HepG2 (cell line): ENCODE measurements around the gene RIOK3. TPM values are rescaled to one million over a fixed set of nuclear protein-coding genes. Genes with fewer than 3 reads are reported as not detected.
"Not testable (repeated sequence)": the region's sequence is repeated elsewhere in the genome, so short reads cannot be mapped to it uniquely, and the experiment has no call there.

ENCODE experiments used
- ATAC-seq: fragments of 200-7000 bp; cut with Tn5 transposase; 3 replicates; pipeline ENCODE4 v1.9.1; 2020; ENCODE audit warnings: mild to moderate bottlenecking, moderate library complexity
- BruUV-seq: library from RNA; stranded (reverse); fragments of 400-500 nt; replicated peaks from 2 replicates; lab custom pipeline; 2021; lab: Mats Ljungman, UMichigan
- CTCF ChIA-PET: fragments of 300-600 bp; formaldehyde crosslinking; extraction: SDS; loops from one replicate; lab custom pipeline; 2021; ENCODE audit warnings: low total read pairs, inconsistent platforms, low intra/inter-chr PET ratio; lab: Yijun Ruan, JAX
- POLR2A ChIA-PET: fragments of 350-600 bp; sonication (Branson Sonifier 250); formaldehyde crosslinking; loops from one replicate; lab custom pipeline; 2020; ENCODE audit warnings: antibody characterized with exemption, inconsistent platforms; lab: Yijun Ruan, JAX
- DNase-seq: peaks from one replicate; pipeline ENCODE4 v3.0.0-alpha.2; 2015; ENCODE audit warnings: low spot score
- FAIRE-seq: peaks from 3 replicates; lab custom pipeline; 2011; peaks lifted over from hg19 to GRCh38; lab: Jason Lieb, UNC
- H2AFZ ChIP-seq: one replicate; pipeline ENCODE4 v1.6.1; 2011; ENCODE audit warnings: low read length, inconsistent platforms
- H3K27ac ChIP-seq: fragments of 300-600 bp; 3 replicates; pipeline ENCODE4 v1.8.0; 2011; ENCODE audit warnings: mixed run types, mild to moderate bottlenecking, mixed read lengths, low read length, inconsistent platforms; ENCODE audit not compliant: insufficient read depth; ENCODE audit errors: extremely low read length
- H3K27me3 ChIP-seq, 2 experiments: fragments of 200-600 bp in 1 of 2; 2 replicates in 1 of 2; 3 replicates in 1 of 2; pipeline versions ENCODE4 v1.6.0 to v1.8.0; 2011; ENCODE audit warnings: low read length in 2 of 2, mild to moderate bottlenecking in 2 of 2, moderate library complexity in 2 of 2, inconsistent platforms in 1 of 2; ENCODE audit not compliant: insufficient read depth in 2 of 2, control insufficient read depth in 1 of 2
- H3K36me3 ChIP-seq, 2 experiments: fragments of 200-600 bp in 1 of 2; replicated peaks in 1 of 2; 2 replicates in 1 of 2; 3 replicates in 1 of 2; pipeline versions ENCODE4 v1.5.1 to v1.8.0; 2011; ENCODE audit warnings: low read length in 2 of 2, inconsistent platforms in 1 of 2; ENCODE audit not compliant: insufficient read depth in 2 of 2, control insufficient read depth in 1 of 2
- H3K4me1 ChIP-seq: 2 replicates; pipeline ENCODE4 v1.5.1; 2012; ENCODE audit warnings: low read length, inconsistent platforms; ENCODE audit not compliant: insufficient read depth
- H3K4me2 ChIP-seq: 2 replicates; pipeline ENCODE4 v1.6.0; 2011; ENCODE audit warnings: low read depth, low read length, inconsistent platforms
- H3K4me3 ChIP-seq, 3 experiments: fragments of 200-600 bp in 1 of 3; sonication (generic), shearing (Covaris generic) in 1 of 3; replicated peaks in 1 of 3; 2 replicates each; pipeline ENCODE4 v1.5.1; 2011 to 2016; ENCODE audit warnings: low read length in 3 of 3, inconsistent platforms in 2 of 3, low read depth in 2 of 3, mild to moderate bottlenecking in 2 of 3, control low read depth in 1 of 3, mixed read lengths in 1 of 3; ENCODE audit not compliant: insufficient read depth in 1 of 3
- H3K79me2 ChIP-seq: one replicate; pipeline ENCODE4 v1.6.1; 2011; ENCODE audit warnings: low read length, inconsistent platforms; ENCODE audit not compliant: insufficient read depth
- H3K9ac ChIP-seq: 2 replicates; pipeline ENCODE4 v1.6.0; 2011; ENCODE audit warnings: mild to moderate bottlenecking, low read depth, low read length, inconsistent platforms; ENCODE audit not compliant: insufficient read depth
- H3K9me3 ChIP-seq: 2 replicates; pipeline ENCODE4 v1.5.1; 2012; ENCODE audit warnings: mild to moderate bottlenecking, low read length
- H4K20me1 ChIP-seq: 2 replicates; pipeline ENCODE4 v1.6.0; 2011; ENCODE audit warnings: inconsistent platforms, mild to moderate bottlenecking, low read length, moderate library complexity; ENCODE audit not compliant: insufficient read depth
- ATF7 ChIP-seq, 2 experiments: fragments of 450-650 bp in 1 of 2; sonication (generic) in 1 of 2; formaldehyde crosslinking in 1 of 2; IDR thresholded peaks; 2 replicates each; pipeline versions ENCODE4 v1.4.0 to v1.6.1; 2016 to 2020; ENCODE audit warnings: antibody characterized with exemption in 1 of 2, mild to moderate bottlenecking in 1 of 2, missing genetic modification reagents in 1 of 2
- CERS6 ChIP-seq: sonication (generic); formaldehyde crosslinking; IDR thresholded peaks from 2 replicates; pipeline ENCODE4 v1.5.0; 2020; ENCODE audit warnings: missing genetic modification reagents
- SNAPC5 ChIP-seq: sonication (generic); formaldehyde crosslinking; IDR thresholded peaks from 2 replicates; pipeline ENCODE4 v1.8.1; 2023; ENCODE audit warnings: mild to moderate bottlenecking, missing genetic modification reagents, borderline replicate concordance
- TOPORS ChIP-seq: sonication (generic); formaldehyde crosslinking; IDR thresholded peaks from 2 replicates; pipeline ENCODE4 v1.8.0; 2023; ENCODE audit warnings: mild to moderate bottlenecking, missing genetic modification reagents
- ZBTB38 ChIP-seq: sonication (generic); formaldehyde crosslinking; IDR thresholded peaks from 2 replicates; pipeline ENCODE4 v1.5.1; 2020; ENCODE audit warnings: mild to moderate bottlenecking, missing genetic modification reagents
- ZNF512 ChIP-seq: sonication (generic); formaldehyde crosslinking; IDR thresholded peaks from 2 replicates; pipeline ENCODE4 v1.4.0; 2020; ENCODE audit warnings: mild to moderate bottlenecking, missing genetic modification reagents
- ZNF737 ChIP-seq: sonication (generic); formaldehyde crosslinking; IDR thresholded peaks from 2 replicates; pipeline ENCODE4 v1.5.0; 2020; ENCODE audit warnings: missing genetic modification reagents, mild to moderate bottlenecking, borderline replicate concordance
- WGBS: methylation state at CpG from one replicate; pipeline ENCODE4 v1.1.6; 2017; ENCODE audit warnings: low lambda C conversion rate; 5-methylcytosine and 5-hydroxymethylcytosine counted together
- in situ Hi-C: cut with HindIII; loops from 2 replicates; pipeline ENCODE4 v1.10.0; 2017; ENCODE audit warnings: low pct_unique_long_range_greater_than_20kb; ENCODE audit not compliant: extremely low pct_ligation_motif_present
- intact Hi-C: fragments of 100-400 bp; cut with micrococcal nuclease; formaldehyde crosslinking; loops from one replicate; pipeline ENCODE4 v1.10.0; 2022; ENCODE audit not compliant: unreplicated experiment
- polyA plus RNA-seq, 8 experiments: library from polyadenylated mRNA; depleted of rRNA in 3 of 8; stranded (reverse) in 7 of 8; unstranded in 1 of 8; fragments of >200 nt; fragmentation: Illumina TruSeq in 4 of 8; extraction: Trizol in 4 of 8; gene quantifications; 2 replicates each; pipeline versions ENCODE4 v1.2.1 to v1.2.3, GENCODE V29; 2011 to 2016; ENCODE audit warnings: low read depth in 4 of 8, missing spikeins in 1 of 8, mixed read lengths in 1 of 8; ENCODE audit not compliant: insufficient read depth in 1 of 8
- total RNA-seq, 5 experiments: library from RNA; depleted of rRNA; stranded (reverse); fragments of >200 nt; fragmentation: Illumina TruSeq; extraction: Trizol; gene quantifications; 2 replicates each; pipeline ENCODE4 v1.2.3, GENCODE V29; 2016; ENCODE audit warnings: low read depth in 1 of 5

Gene RIOK3
- total and polyA plus RNA-seq, 2 of the 13 experiments (the other 11 are each of a cell fraction or from before 2014, with no cell fraction given): 26.7 to 36.0 TPM

GRCh38 chr18:23487738-23488570, 34.9 kb downstream of the RIOK3 start (continued):
- TF ChIP-seq ZNF737 (no peak), TOPORS (CRISPR knock-in tag) (no peak)

GRCh38 chr18:23489586-23489985, 36.5 kb downstream of the RIOK3 start:
- FAIRE-seq, H3K4me2 ChIP-seq, DNase-seq, H2AFZ ChIP-seq, H3K79me2 ChIP-seq, H3K27ac ChIP-seq, in situ Hi-C loops, ATAC-seq, H3K9ac ChIP-seq, H3K4me3 ChIP-seq, CTCF ChIA-PET, H3K9me3 ChIP-seq, BruUV-seq, intact Hi-C loops, H4K20me1 ChIP-seq, H3K36me3 ChIP-seq, H3K27me3 ChIP-seq: not testable (repeated sequence)
- H3K4me1 ChIP-seq: peaks cover 26% of the 10 kb centered on the region
- POLR2A ChIA-PET: interaction anchor here (0.7 kb wide), 1 partner anchor 29 kb away, joined by 3 read pairs; no protein-coding TSS in a partner anchor
- 72% methylated on average over 5 of the region's 5 CpGs for WGBS

GRCh38 chr18:23493654-23494053, 40.6 kb downstream of the RIOK3 start:
- Histone ChIP-seq H2AFZ (no peak overlapping the region), H3K27me3 (no peaks in the 10 kb centered on the region), H3K4me2 (no peak overlapping the region), H3K27ac (no peak overlapping the region), H3K9me3 (no peaks in the 10 kb centered on the region), H3K79me2 (no peaks in the 10 kb centered on the region), H3K4me3 (no peak overlapping the region), H3K9ac (no peak overlapping the region), H4K20me1 (no peaks in the 10 kb centered on the region), H3K36me3 (no peaks in the 10 kb centered on the region), H3K4me1 (peaks cover 3% of the 10 kb centered on the region)
- ChIA-PET CTCF (no interaction called here), POLR2A (no interaction called here)
- in situ Hi-C loops: no loop called here
- intact Hi-C loops: no loop called here
- ATAC-seq (no peak), DNase-seq (no peak), FAIRE-seq (no peak)
- WGBS: 6% methylated on average over 1 of the region's 1 CpG
- TF ChIP-seq ATF7 (IDR thresholded peaks at IDR 0.05) (peak; percentile 71), ATF7 (CRISPR knock-in tag; IDR thresholded peaks at IDR 0.05) (no peak), CERS6 (no peak), ZNF512 (CRISPR knock-in tag) (no peak), ZBTB38 (CRISPR knock-in tag) (no peak), SNAPC5 (CRISPR knock-in tag) (no peak)
- BruUV-seq: no TSS peak
